ENCODE measurements around the gene CAPN13.

CAPN13 gene

GRCh38 chr2:30733876-30734520 is 73.2 kb downstream of the CAPN13 start:
- DNase-seq (ENCODE audit: low read depth, low spot score): no peak
- H3K27ac ChIP-seq: no peak overlapping the region

DNA sequence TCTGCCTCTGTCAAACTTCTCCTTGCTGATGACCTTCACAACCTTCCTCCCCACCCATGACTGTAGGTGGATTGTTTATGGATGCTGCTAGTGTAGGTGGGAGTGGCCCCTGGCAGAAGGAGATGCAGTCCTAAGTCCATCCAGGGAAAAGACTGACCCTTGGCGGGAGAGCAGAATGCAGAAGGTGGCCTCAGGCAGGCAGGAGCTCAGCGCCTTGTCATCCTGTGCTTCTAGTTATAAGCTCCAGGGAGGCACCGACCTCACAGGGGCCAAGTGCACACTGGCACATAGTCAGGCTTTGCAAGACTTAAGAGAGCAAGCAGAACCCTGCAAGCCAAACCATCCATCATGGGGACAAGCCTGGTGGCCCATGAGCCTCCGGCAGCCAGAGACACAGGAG is 74.4 kb downstream of the CAPN13 start:
- DNase-seq (ENCODE audit: low read depth, low spot score): no peak
- H3K27ac ChIP-seq: no peak overlapping the region

DNA sequence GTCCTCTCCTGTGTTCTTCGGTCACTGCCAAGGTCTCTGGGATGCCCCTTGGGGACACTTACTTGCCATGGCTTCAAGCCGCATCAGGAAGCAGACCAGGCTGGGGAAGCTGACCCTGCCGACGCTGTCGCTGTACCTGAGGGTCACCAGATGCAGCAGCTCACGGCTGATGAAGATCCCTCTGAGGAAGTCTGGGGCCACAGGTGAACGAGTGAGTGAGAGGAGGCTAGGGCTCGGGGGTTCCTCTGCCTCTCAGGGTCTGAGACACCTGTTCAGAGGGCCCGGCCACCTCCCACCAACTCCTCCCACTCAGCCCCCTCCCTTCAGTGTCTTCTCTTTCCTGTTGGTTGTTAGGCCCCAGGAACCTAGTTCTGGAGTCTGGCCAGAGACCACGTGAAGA is 74.9 kb downstream of the CAPN13 start:
- no peak for DNase-seq (ENCODE audit: low read depth, low spot score)
- no peak overlapping the region for H3K27ac ChIP-seq

- no peak for DNase-seq (ENCODE audit: low read depth, low spot score)
- no peak overlapping the region for H3K27ac ChIP-seq
These were observed 75.5 kb downstream of the CAPN13 start for GRCh38 chr2:30731706-30732105.

- H3K27ac ChIP-seq: no peak overlapping the region
- DNase-seq (ENCODE audit: low read depth, low spot score): no peak
These were observed 76.3 kb downstream of the CAPN13 start for GRCh38 chr2:30730736-30731647.

DNA sequence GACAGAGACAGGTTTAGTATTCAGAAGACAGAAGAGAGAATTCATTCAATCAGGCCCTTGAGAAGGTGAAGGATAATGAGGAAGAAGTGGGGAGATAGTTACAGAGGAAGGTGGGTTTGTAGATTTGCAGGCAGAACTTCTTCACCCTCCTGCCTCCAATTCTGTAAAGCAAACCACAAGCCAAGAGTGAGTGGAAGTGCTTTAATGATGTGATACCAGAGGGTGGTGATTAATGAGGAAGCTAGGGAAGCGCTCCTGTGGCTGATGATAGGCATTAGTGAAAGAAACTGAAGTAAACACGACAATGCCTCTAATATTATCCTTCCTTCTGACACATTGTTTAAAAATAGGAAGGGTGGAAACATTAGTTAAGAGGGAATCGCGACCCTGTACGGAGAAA is 78.2 kb downstream of the CAPN13 start:
- DNase-seq (ENCODE audit: low read depth, low spot score): no peak
- H3K27ac ChIP-seq: no peak overlapping the region

- DNase-seq (ENCODE audit: low read depth, low spot score): no peak
These were observed 84.1 kb downstream of the CAPN13 start for GRCh38 chr2:30722936-30723725.

GRCh38 chr2:30721668-30722647 is 85.3 kb downstream of the CAPN13 start:
- no peak for DNase-seq (ENCODE audit: low read depth, low spot score)
- H3K27ac ChIP-seq: no peak overlapping the region

More at GRCh38 chr2:30722936-30723725, 84.1 kb downstream of the CAPN13 start:
- no peak overlapping the region for H3K27ac ChIP-seq

GRCh38 chr2:30721241-30721640 is 86.0 kb downstream of the CAPN13 start:
- no peak for DNase-seq (ENCODE audit: low read depth, low spot score)
- H3K27ac ChIP-seq: no peak overlapping the region

- DNase-seq (ENCODE audit: low read depth, low spot score): no peak
- H3K27ac ChIP-seq: no peak overlapping the region
These were observed 90.1 kb downstream of the CAPN13 start for GRCh38 chr2:30717081-30717650.

DNA sequence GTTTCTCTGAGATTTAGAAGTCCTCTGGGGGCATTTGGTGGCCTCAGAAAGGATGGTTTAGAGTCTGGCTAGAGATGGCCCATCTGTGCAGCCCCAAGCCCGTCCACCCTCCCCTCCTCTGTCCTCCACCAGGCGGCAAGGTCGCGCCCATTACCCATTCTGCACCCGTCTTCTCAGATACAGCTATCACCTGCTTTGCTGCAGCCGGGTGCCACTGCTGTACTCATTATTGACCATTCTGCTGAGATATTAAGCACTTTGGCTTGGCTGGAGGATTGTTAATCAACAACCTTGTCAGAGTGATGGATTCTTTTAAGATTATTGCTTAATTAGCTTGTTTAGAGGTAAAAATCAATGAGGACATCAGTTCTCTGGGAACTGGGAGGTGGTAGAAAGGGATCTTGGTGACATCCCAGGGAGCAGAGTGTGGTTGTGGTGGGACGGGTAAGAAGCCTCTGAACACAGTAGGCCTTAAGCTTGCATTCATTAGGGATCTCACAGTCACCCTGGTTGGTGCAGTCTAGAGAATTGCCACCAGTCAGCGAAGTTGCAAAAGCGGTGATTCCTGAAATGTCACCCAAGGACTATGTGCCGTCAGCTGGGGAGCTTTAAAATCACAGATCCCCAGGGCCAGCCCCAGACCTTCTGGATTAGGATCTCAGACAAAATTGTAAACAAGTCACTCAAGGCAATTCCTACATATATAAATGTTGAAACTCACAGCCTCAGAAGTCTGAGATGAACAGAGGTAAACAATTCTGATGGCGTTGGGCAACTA is 90.9 kb downstream of the CAPN13 start:
- no peak overlapping the region for H3K27ac ChIP-seq
- no peak for DNase-seq (ENCODE audit: low read depth, low spot score)

DNA sequence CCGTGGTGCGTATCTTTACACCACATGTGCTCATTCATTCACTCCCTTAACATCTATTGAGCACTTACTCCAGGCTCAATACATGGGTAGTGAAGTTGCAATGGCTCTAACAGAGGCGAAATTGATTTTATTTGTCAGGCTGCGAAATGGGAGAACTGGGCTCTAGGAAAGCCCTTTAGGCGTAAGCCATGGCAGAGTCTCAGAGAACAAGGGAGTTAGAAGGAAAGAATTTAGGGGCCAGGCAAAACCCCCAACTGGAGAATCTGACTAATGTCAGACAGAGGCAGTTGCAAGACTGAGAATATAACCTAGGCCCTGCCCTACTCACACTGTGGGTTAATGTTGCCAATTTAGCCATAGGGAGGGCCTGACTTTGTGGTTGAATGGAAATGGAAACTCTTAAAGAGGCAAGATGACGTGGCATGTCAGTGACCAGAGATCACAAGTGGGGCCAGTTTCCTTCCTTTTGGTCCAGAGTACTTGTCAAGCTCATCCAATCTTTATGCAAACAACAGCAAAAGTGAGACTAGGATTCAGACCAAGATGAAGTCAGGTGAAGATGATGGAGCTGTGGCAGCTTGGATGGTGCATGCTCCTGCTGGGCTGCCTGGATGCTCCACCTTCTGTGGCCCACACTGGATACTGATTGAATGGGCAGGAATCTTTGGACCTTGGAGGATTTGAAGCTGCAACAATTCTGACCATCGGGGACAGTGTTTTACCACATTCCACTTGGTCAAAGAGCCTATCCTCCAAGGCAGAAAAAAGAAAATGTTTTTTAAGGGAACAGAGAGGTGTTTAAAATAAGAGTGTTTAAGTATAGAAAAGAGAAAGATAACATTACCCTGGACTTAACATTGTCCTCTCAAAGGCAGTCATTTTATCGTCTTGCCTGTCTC is 92.2 kb downstream of the CAPN13 start:
- DNase-seq (ENCODE audit: low read depth, low spot score): no peak
- no peak overlapping the region for H3K27ac ChIP-seq

DNA sequence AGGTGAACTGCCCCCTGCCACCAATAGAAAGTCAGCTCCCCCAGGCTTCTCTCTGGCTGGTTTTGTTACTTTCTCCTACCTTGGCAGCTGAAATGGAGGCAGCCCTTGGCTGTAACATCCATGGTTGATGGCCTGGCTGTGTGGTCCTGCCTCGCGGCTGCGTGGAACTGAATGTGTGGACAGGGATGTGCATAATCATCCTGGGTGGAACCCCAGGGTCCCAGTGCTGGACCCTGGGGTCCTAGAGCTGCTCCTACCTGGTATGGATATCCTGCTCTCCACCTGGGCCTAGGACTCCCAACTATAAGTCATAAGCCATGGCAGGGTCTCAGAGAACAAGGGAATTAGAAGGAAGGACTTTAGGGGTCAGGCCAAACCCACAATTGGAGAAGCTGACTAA is 93.5 kb downstream of the CAPN13 start:
- H3K27ac ChIP-seq: no peak overlapping the region
- no peak for DNase-seq (ENCODE audit: low read depth, low spot score)

- peak; percentile 31 for DNase-seq (ENCODE audit: low read depth, low spot score)
- H3K27ac ChIP-seq: no peak overlapping the region
These were observed 95.6 kb downstream of the CAPN13 start for GRCh38 chr2:30711646-30712085.

DNA sequence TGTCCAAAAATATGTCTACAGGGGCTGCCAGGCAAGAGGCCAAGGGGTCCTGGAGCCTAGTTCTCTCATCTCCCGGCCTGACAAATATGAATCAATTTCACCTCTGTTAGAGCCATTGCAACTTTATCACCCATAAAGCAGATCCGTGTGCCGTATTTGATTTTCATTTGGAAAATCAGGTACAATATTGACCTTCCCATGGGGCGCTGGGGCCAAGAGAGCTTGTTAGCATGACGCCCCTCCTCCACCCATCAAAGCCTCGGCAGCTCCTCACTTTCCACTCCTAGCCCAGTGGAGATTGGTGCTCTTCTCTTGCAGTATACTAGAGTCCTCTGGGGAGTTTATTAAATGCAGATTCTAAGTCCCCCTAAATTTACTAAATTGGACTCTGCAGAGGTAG is 96.8 kb downstream of the CAPN13 start:
- no peak for DNase-seq (ENCODE audit: low read depth, low spot score)
- H3K27ac ChIP-seq: no peak overlapping the region

GRCh38 chr2:30710016-30710415 is 97.2 kb downstream of the CAPN13 start:
- H3K27ac ChIP-seq: no peak overlapping the region
- DNase-seq (ENCODE audit: low read depth, low spot score): no peak

DNA sequence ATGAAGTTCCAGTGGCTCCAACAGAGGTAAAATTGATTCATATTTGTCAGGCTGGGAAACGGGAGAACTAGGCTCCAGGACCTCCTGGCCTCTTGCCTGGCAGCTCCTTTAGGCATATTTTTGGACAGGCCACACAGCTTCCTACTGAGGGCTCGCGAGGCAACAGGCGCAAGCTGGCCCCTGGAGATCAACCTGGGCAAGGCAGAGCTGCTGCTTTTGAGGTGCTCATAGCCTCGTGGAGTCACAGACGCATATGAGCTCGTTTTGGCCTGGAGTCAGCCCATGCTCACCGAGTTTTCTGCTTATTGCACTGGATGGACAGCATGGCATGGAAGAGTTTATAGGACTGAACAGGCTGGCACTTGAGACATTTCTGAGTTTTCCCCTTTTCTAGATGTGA is 97.7 kb downstream of the CAPN13 start:
- no peak overlapping the region for H3K27ac ChIP-seq
- DNase-seq (ENCODE audit: low read depth, low spot score): no peak
